Measurements from ENCODE around the gene FMN1. TPM values are rescaled to one million over a fixed set of nuclear protein-coding genes. Genes with fewer than 3 reads are reported as not detected.

The FMN1 gene
- polyA plus RNA-seq, 3 donors: 0.28 to 3.7 (median 0.34) TPM

DNA sequence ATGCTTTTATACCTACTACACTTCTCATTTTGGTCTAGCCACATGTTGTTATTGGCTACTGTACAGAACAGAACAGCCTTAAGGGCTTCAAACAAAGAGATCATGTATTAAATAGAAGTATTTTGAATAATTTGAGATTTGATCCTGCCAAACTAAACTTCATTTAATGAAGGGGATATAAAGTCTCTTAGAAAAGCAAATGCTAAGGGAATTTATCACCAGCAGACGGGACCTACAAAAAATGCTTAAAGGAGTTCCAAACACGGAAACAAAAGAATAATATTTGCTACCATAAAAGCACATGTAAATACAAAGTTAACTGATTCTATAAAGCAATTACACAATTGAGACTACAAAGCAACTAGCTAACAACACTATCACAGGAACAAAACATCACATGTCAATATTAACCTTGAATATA, 23.6 kb upstream of the FMN1 start:
- Histone ChIP-seq H3K9me3 (replicated peaks in 1 of 2; ENCODE audit: control insufficient read depth in 1 of 2, insufficient read depth in 1 of 2, low read length in 2 of 2) (no peaks in the 10 kb centered on the region), H3K4me3 (replicated peaks in 1 of 3; ENCODE audit: low read depth in 2 of 3, low read length in 3 of 3) (no peak overlapping the region), H3K36me3 (replicated peaks in 1 of 2; ENCODE audit: control insufficient read depth in 1 of 2, insufficient read depth in 2 of 2, low read length in 2 of 2) (no peaks in the 10 kb centered on the region), H4K20me1 (ENCODE audit: insufficient read depth, low read length) (no peaks in the 10 kb centered on the region), H3K4me2 (replicated peaks; ENCODE audit: extremely low read depth, low read length, poor library complexity, severe bottlenecking) (no peak overlapping the region), H3K27me3 (ENCODE audit: control insufficient read depth in 2 of 2, insufficient read depth in 2 of 2, low read length in 2 of 2) (no peaks in the 10 kb centered on the region), H3K9ac (ENCODE audit: insufficient read depth, low read length, poor library complexity, severe bottlenecking) (no peak overlapping the region), H3K27ac (ENCODE audit: low read depth in 1 of 2, low read length in 2 of 2) (no peak overlapping the region), H3K79me2 (ENCODE audit: insufficient read depth, low read length) (no peaks in the 10 kb centered on the region), H2AFZ (ENCODE audit: insufficient read depth, low read depth, low read length, poor library complexity, severe bottlenecking) (no peak overlapping the region), H3K4me1 (ENCODE audit: control insufficient read depth in 1 of 2, insufficient read depth in 2 of 2, low read length in 2 of 2) (no peaks in the 10 kb centered on the region)
- Mint-ChIP-seq H3K36me3 (no peaks in the 10 kb centered on the region), H3K4me3 (no peak overlapping the region), H3K9me3 (peaks cover 0 to 4% (median 0%) of the 10 kb centered on the region in 7 donors), H3K4me1 (no peaks in the 10 kb centered on the region), H3K27me3 (ENCODE audit: low read depth in 3 of 3) (peaks cover 2 to 13% (median 8%) of the 10 kb centered on the region in 3 donors), H3K27ac (no peak overlapping the region)
- no CpG with 5 or more reads among the region's 2 CpGs for WGBS (ENCODE audit: insufficient coverage)
- no peak for DNase-seq
- TF ChIP-seq, protein P1, sequence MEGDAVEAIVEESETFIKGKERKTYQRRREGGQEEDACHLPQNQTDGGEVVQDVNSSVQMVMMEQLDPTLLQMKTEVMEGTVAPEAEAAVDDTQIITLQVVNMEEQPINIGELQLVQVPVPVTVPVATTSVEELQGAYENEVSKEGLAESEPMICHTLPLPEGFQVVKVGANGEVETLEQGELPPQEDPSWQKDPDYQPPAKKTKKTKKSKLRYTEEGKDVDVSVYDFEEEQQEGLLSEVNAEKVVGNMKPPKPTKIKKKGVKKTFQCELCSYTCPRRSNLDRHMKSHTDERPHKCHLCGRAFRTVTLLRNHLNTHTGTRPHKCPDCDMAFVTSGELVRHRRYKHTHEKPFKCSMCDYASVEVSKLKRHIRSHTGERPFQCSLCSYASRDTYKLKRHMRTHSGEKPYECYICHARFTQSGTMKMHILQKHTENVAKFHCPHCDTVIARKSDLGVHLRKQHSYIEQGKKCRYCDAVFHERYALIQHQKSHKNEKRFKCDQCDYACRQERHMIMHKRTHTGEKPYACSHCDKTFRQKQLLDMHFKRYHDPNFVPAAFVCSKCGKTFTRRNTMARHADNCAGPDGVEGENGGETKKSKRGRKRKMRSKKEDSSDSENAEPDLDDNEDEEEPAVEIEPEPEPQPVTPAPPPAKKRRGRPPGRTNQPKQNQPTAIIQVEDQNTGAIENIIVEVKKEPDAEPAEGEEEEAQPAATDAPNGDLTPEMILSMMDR (IDR thresholded peaks at IDR 0.05): no peak
- intact Hi-C loops (cut with micrococcal nuclease): no loop called here

DNA sequence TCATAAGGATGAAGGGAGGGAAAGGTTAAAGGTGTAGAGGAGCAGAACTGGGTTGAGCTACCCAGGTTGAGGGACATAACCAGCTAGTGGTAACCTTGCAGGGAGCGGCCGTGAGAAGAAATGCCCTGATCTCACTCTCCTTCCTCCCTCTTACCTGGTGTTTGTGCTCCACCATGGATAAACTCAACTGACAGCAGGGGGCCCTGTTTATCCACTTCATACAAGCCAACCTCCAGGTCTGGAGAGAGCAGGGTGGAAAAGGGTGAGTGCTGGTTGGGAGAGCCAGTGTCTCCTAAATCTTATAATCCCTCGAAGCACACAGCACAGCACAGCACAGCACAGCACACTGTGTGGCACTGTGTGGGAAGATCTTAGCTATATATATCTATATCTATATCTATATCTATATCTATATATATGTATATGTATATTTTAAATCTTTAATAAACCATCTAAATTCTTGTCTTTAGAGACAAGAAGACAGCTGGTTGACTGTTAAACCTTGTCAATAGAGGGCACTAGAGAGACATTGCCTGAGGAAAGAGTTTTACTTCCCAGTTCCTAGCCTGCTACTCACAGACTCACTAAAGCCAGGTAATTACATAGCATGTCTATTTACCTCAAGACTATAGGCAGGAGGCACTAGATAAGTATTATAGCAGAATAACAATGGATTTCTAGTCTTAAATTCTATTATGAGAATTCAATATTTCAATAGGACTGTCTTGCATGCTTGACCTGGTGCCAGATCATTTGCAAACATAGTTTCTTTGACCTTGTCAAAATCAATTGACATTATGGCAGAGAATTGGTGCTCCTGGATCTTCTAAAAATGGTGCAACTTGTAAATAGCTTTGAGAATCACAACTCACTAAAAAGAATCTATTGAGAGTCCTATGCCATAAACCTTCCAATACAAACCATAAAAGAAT, 21.7 kb upstream of the FMN1 start:
- Histone ChIP-seq H3K4me1 (ENCODE audit: control insufficient read depth in 1 of 2, insufficient read depth in 2 of 2, low read length in 2 of 2) (no peaks in the 10 kb centered on the region), H4K20me1 (ENCODE audit: insufficient read depth, low read length) (no peaks in the 10 kb centered on the region), H3K79me2 (ENCODE audit: insufficient read depth, low read length) (no peaks in the 10 kb centered on the region), H3K27me3 (ENCODE audit: control insufficient read depth in 2 of 2, insufficient read depth in 2 of 2, low read length in 2 of 2) (no peaks in the 10 kb centered on the region), H3K4me3 (replicated peaks in 1 of 3; ENCODE audit: low read depth in 2 of 3, low read length in 3 of 3) (no peak overlapping the region), H2AFZ (ENCODE audit: insufficient read depth, low read depth, low read length, poor library complexity, severe bottlenecking) (no peak overlapping the region), H3K36me3 (replicated peaks in 1 of 2; ENCODE audit: control insufficient read depth in 1 of 2, insufficient read depth in 2 of 2, low read length in 2 of 2) (no peaks in the 10 kb centered on the region), H3K9me3 (replicated peaks in 1 of 2; ENCODE audit: control insufficient read depth in 1 of 2, insufficient read depth in 1 of 2, low read length in 2 of 2) (no peaks in the 10 kb centered on the region), H3K4me2 (replicated peaks; ENCODE audit: extremely low read depth, low read length, poor library complexity, severe bottlenecking) (no peak overlapping the region), H3K27ac (ENCODE audit: low read depth in 1 of 2, low read length in 2 of 2) (no peak overlapping the region), H3K9ac (ENCODE audit: insufficient read depth, low read length, poor library complexity, severe bottlenecking) (no peak overlapping the region)
- Mint-ChIP-seq H3K27me3 (ENCODE audit: low read depth in 3 of 3) (peaks cover 2 to 5% (median 3%) of the 10 kb centered on the region in 3 donors), H3K27ac (no peak overlapping the region), H3K4me1 (no peaks in the 10 kb centered on the region), H3K9me3 (peaks cover 0 to 4% (median 0%) of the 10 kb centered on the region in 7 donors), H3K36me3 (no peaks in the 10 kb centered on the region), H3K4me3 (no peak overlapping the region)
- TF ChIP-seq, protein P1 (IDR thresholded peaks at IDR 0.05): peak; percentile 74
- intact Hi-C loops (cut with micrococcal nuclease): no loop called here
- WGBS (ENCODE audit: insufficient coverage): no CpG with 5 or more reads among the region's 3 CpGs
- peak in 2 of 3 donors; percentile 48 to 63 for DNase-seq
